PC-9 (cell line): Measurements from ENCODE around the gene CADM2. TPM values are rescaled to one million over a fixed set of nuclear protein-coding genes. Genes with fewer than 3 reads are reported as not detected.
"Not testable (repeated sequence)": the region's sequence is repeated elsewhere in the genome, so short reads cannot be mapped to it uniquely, and the experiment has no call there.

ENCODE experiments used
- BruUV-seq: library from RNA; stranded (reverse); fragments of 400-500 nt; replicated peaks from 2 replicates; lab custom pipeline; 2021; lab: Mats Ljungman, UMichigan
- CTCF ChIA-PET: fragments of 300-600 bp; sonication (Branson Sonifier 250); formaldehyde crosslinking; loops from one replicate; lab custom pipeline; 2022; ENCODE audit warnings: antibody characterized with exemption; lab: Charles Lee
- POLR2A ChIA-PET: fragments of 300-600 bp; sonication (Branson Sonifier 250); formaldehyde crosslinking; loops from one replicate; lab custom pipeline; 2022; ENCODE audit warnings: antibody characterized with exemption; ENCODE audit not compliant: unreplicated experiment; lab: Charles Lee
- DNase-seq, 2 experiments: peaks; one replicate each; pipeline versions ENCODE4 v3.0.0 to v3.0.0-alpha.2; 2015 to 2022; ENCODE audit warnings: mixed read lengths in 1 of 2
- H2AFZ ChIP-seq: fragments of 200-600 bp; sonication (generic); 2 replicates; pipeline ENCODE4 v1.8.1; 2017; ENCODE audit warnings: antibody characterized with exemption
- H3F3A ChIP-seq: fragments of 200-600 bp; sonication (generic); 2 replicates; pipeline ENCODE4 v1.8.1; 2017; ENCODE audit warnings: antibody characterized with exemption, mild to moderate bottlenecking, low read depth; ENCODE audit not compliant: insufficient read depth
- H3K27ac ChIP-seq: fragments of 200-600 bp; sonication (generic); 2 replicates; pipeline ENCODE4 v1.6.1; 2016; ENCODE audit warnings: mixed run types
- H3K27me3 ChIP-seq: fragments of 200-600 bp; sonication (generic); 2 replicates; pipeline ENCODE4 v1.6.1; 2016; ENCODE audit warnings: low read depth, mixed run types; ENCODE audit not compliant: insufficient read depth
- H3K36me3 ChIP-seq: fragments of 200-600 bp; sonication (generic); 2 replicates; pipeline ENCODE4 v1.6.1; 2016; ENCODE audit warnings: low read depth, mixed run types
- H3K4me1 ChIP-seq: fragments of 200-600 bp; sonication (generic); replicated peaks from 2 replicates; pipeline ENCODE4 v1.6.1; 2016; ENCODE audit warnings: mixed run types; ENCODE audit not compliant: insufficient read depth
- H3K4me2 ChIP-seq: fragments of 200-600 bp; sonication (generic); 2 replicates; pipeline ENCODE4 v1.6.1; 2017; ENCODE audit warnings: mixed run types
- H3K4me3 ChIP-seq: fragments of 200-600 bp; sonication (generic); 2 replicates; pipeline ENCODE4 v1.6.1; 2016; ENCODE audit warnings: mixed run types
- H3K79me2 ChIP-seq: fragments of 200-600 bp; sonication (generic); 2 replicates; pipeline ENCODE4 v1.6.1; 2017; ENCODE audit warnings: low read depth, mixed run types
- H3K9me2 ChIP-seq: fragments of 200-600 bp; sonication (generic); 2 replicates; pipeline ENCODE4 v1.8.1; 2017; ENCODE audit warnings: mild to moderate bottlenecking; ENCODE audit not compliant: insufficient read depth
- H3K9me3 ChIP-seq: fragments of 200-600 bp; sonication (generic); 2 replicates; pipeline ENCODE4 v1.8.1; 2016; ENCODE audit warnings: low read depth; ENCODE audit not compliant: insufficient read depth
- H4K20me1 ChIP-seq: fragments of 200-600 bp; sonication (generic); 2 replicates; pipeline ENCODE4 v1.8.1; 2017; ENCODE audit not compliant: insufficient read depth
- CTCF ChIP-seq: fragments of 200-600 bp; sonication (generic); conservative IDR thresholded peaks from 2 replicates; pipeline ENCODE4 v1.6.1; 2017; ENCODE audit warnings: mixed run types, antibody characterized with exemption, mild to moderate bottlenecking, moderate library complexity
- EZH2 ChIP-seq: fragments of 200-600 bp; sonication (generic); IDR thresholded peaks from 2 replicates; pipeline ENCODE4 v1.8.0; 2017; ENCODE audit warnings: antibody characterized with exemption, low read depth
- intact Hi-C: fragments of 100-400 bp; cut with micrococcal nuclease; formaldehyde crosslinking; loops from one replicate; pipeline ENCODE4 v1.10.0; 2022; ENCODE audit not compliant: unreplicated experiment
- total RNA-seq: library from RNA; stranded (reverse); gene quantifications from 2 replicates; pipeline ENCODE4 v1.2.3, GENCODE V29; 2021

Gene CADM2
- total RNA-seq, 1 experiment from 2014 or later = 0.59 TPM

- no TSS peak for BruUV-seq
These were observed 1019.0 kb downstream of the CADM2 start for GRCh38 chr3:85977615-85978338.

GRCh38 chr3:85979034-85979433 lies 1020.2 kb downstream of the CADM2 start:
- H3K4me2 ChIP-seq = no peak overlapping the region
- H3F3A ChIP-seq = no peaks in the 10 kb centered on the region
- H3K4me3 ChIP-seq = no peak overlapping the region
- DNase-seq = no peak
- H3K9me2 ChIP-seq = no peaks in the 10 kb centered on the region
- no peaks in the 10 kb centered on the region for H3K9me3 ChIP-seq
- intact Hi-C loops = no loop called here
- CTCF ChIA-PET = no interaction called here
- no peak for TF ChIP-seq CTCF
- TF ChIP-seq EZH2 = no peak
- no peaks in the 10 kb centered on the region for H3K4me1 ChIP-seq
- BruUV-seq = no TSS peak
- no peaks in the 10 kb centered on the region for H3K27me3 ChIP-seq
- no peak overlapping the region for H2AFZ ChIP-seq
- no peaks in the 10 kb centered on the region for H3K36me3 ChIP-seq
- no peaks in the 10 kb centered on the region for H3K79me2 ChIP-seq
- no peak overlapping the region for H3K27ac ChIP-seq
- no peaks in the 10 kb centered on the region for H4K20me1 ChIP-seq
- POLR2A ChIA-PET = no interaction called here

More at GRCh38 chr3:85977615-85978338, 1019.0 kb downstream of the CADM2 start:
- ChIA-PET POLR2A (no interaction called here), CTCF (no interaction called here)
- H3K9me3 ChIP-seq = no peaks in the 10 kb centered on the region
- H3K9me2 ChIP-seq = no peaks in the 10 kb centered on the region
- no peaks in the 10 kb centered on the region for H3F3A ChIP-seq
- H3K36me3 ChIP-seq = no peaks in the 10 kb centered on the region
- no peak for DNase-seq
- no peaks in the 10 kb centered on the region for H3K79me2 ChIP-seq
- no peaks in the 10 kb centered on the region for H4K20me1 ChIP-seq
- H2AFZ ChIP-seq = 0 out of 2 replicates have a peak overlapping the region, but pooled peaks have one; percentile 29
- H3K27me3 ChIP-seq = no peaks in the 10 kb centered on the region
- no peak overlapping the region for H3K4me3 ChIP-seq
- no peak overlapping the region for H3K27ac ChIP-seq
- intact Hi-C loops = no loop called here
- H3K4me2 ChIP-seq = no peak overlapping the region
- TF ChIP-seq CTCF (no peak), EZH2 (no peak)
- H3K4me1 ChIP-seq = no peaks in the 10 kb centered on the region

- H3K27ac ChIP-seq, H4K20me1 ChIP-seq, H3K4me1 ChIP-seq, H3K36me3 ChIP-seq, H3K4me3 ChIP-seq, BruUV-seq, H3K27me3 ChIP-seq, H3K79me2 ChIP-seq, H2AFZ ChIP-seq, H3F3A ChIP-seq, H3K9me2 ChIP-seq, intact Hi-C loops, CTCF ChIA-PET, H3K9me3 ChIP-seq, DNase-seq, H3K4me2 ChIP-seq, POLR2A ChIA-PET: not testable (repeated sequence)
These were observed 1030.8 kb downstream of the CADM2 start for GRCh38 chr3:85989581-85989980.

DNA sequence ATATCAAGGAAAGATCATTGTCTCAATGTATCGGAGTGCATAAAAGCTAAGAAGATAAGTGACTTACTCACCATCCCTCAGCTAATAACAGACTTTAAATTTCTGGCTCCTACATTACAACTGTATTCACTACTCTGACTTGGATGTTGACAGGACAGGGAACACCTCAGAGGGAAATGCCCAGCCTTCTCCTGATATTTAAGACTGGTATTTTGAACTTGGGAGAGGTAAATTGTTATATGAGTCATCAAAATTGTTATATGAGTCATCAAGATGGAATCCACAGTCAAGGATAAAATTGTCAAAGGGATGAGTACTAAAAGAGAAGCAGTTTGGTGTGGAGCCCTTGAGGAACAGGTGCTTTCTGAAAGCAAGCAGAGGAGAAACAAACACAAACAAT lies 1070.8 kb downstream of the CADM2 start:
- Histone ChIP-seq H3K27ac (no peak overlapping the region), H3K27me3 (no peaks in the 10 kb centered on the region), H3K79me2 (no peaks in the 10 kb centered on the region), H4K20me1 (no peaks in the 10 kb centered on the region), H3K36me3 (no peaks in the 10 kb centered on the region), H3K4me1 (no peaks in the 10 kb centered on the region), H3K9me3 (no peaks in the 10 kb centered on the region), H3K4me2 (no peak overlapping the region), H3K9me2 (no peaks in the 10 kb centered on the region; the same call in 1 of the 2 replicates), H3K4me3 (no peak overlapping the region), H3F3A (no peaks in the 10 kb centered on the region), H2AFZ (no peak overlapping the region)
- no peak for TF ChIP-seq CTCF
- no peak for TF ChIP-seq EZH2
- intact Hi-C loops = no loop called here
- DNase-seq = peak in 1 of 2 experiments; percentile 14
- no TSS peak for BruUV-seq
- POLR2A ChIA-PET = no interaction called here
- CTCF ChIA-PET = no interaction called here
